HepG2 (cell line): ENCODE results near the gene FITM1. TPM values are rescaled to one million over a fixed set of nuclear protein-coding genes. Genes with fewer than 3 reads are reported as not detected.
A peak's percentile ranks its signal among the peaks of the same experiment; 100 is the strongest.

ENCODE experiments used
- ARHGAP35 ChIP-seq: sonication (generic); formaldehyde crosslinking; IDR thresholded peaks from 2 replicates; pipeline ENCODE4 v1.9.0; 2022; ENCODE audit warnings: mild to moderate bottlenecking, inconsistent platforms, moderate library complexity, missing genetic modification reagents, borderline replicate concordance
- ATF5 ChIP-seq: sonication (generic); formaldehyde crosslinking; IDR thresholded peaks from 2 replicates; pipeline ENCODE4 v1.4.0; 2020; ENCODE audit warnings: mild to moderate bottlenecking, low read depth, missing genetic modification reagents
- ATRX ChIP-seq: sonication (generic); formaldehyde crosslinking; IDR thresholded peaks from 2 replicates; pipeline ENCODE4 v1.4.0; 2020; ENCODE audit warnings: missing genetic modification reagents, borderline replicate concordance
- BCL3 ChIP-seq: sonication (generic); formaldehyde crosslinking; IDR thresholded peaks from 2 replicates; pipeline ENCODE4 v1.5.1; 2020; ENCODE audit warnings: mild to moderate bottlenecking, missing genetic modification reagents, moderate library complexity
- GATAD1 ChIP-seq: IDR thresholded peaks from 2 replicates; pipeline ENCODE4 v1.6.1; 2016; ENCODE audit warnings: missing genetic modification reagents, missing compliant biosample characterization
- HNF4A ChIP-seq: sonication (generic); formaldehyde crosslinking; IDR thresholded peaks from 2 replicates; pipeline ENCODE4 v1.4.0; 2020; ENCODE audit warnings: missing genetic modification reagents
- JDP2 ChIP-seq: sonication (generic); formaldehyde crosslinking; IDR thresholded peaks from 2 replicates; pipeline ENCODE4 v1.8.1; 2022; ENCODE audit warnings: missing genetic modification reagents, borderline replicate concordance
- JUN ChIP-seq: sonication (generic); formaldehyde crosslinking; IDR thresholded peaks from 2 replicates; pipeline ENCODE4 v1.4.0; 2020; ENCODE audit warnings: mild to moderate bottlenecking, missing genetic modification reagents
- KAT8 ChIP-seq: IDR thresholded peaks from 2 replicates; pipeline ENCODE4 v1.6.1; 2016; ENCODE audit warnings: missing genetic modification reagents, missing compliant biosample characterization
- KLF12 ChIP-seq: sonication (generic); formaldehyde crosslinking; IDR thresholded peaks from 2 replicates; pipeline ENCODE4 v1.4.0; 2020; ENCODE audit warnings: missing genetic modification reagents, borderline replicate concordance
- KLF13 ChIP-seq: sonication (generic); formaldehyde crosslinking; IDR thresholded peaks from 2 replicates; pipeline ENCODE4 v1.4.0; 2020; ENCODE audit warnings: mild to moderate bottlenecking, missing genetic modification reagents
- NCOA2 ChIP-seq: sonication (generic); formaldehyde crosslinking; IDR thresholded peaks from 2 replicates; pipeline ENCODE4 v1.8.0; 2022; ENCODE audit warnings: inconsistent platforms
- NFKB2 ChIP-seq: sonication (generic); formaldehyde crosslinking; IDR thresholded peaks from 2 replicates; pipeline ENCODE4 v1.4.0; 2020; ENCODE audit warnings: missing genetic modification reagents, borderline replicate concordance
- NR2F2 ChIP-seq: IDR thresholded peaks from 2 replicates; pipeline ENCODE4 v1.6.1; 2012; ENCODE audit warnings: low read depth, inconsistent platforms, borderline replicate concordance
- PHB2 ChIP-seq: fragments of 450-650 bp; IDR thresholded peaks from 2 replicates; pipeline ENCODE4 v1.6.1; 2018; ENCODE audit not compliant: partially characterized antibody
- PTBP1 ChIP-seq: fragments of 200-400 bp; formaldehyde crosslinking; IDR thresholded peaks from 2 replicates; pipeline ENCODE4 v1.6.1; 2018; ENCODE audit warnings: low read length, low read depth; ENCODE audit not compliant: poor library complexity, severe bottlenecking
- RAD51 ChIP-seq: fragments of 450-650 bp; IDR thresholded peaks from 2 replicates; pipeline ENCODE4 v1.6.1; 2016; ENCODE audit warnings: borderline replicate concordance
- SIN3A ChIP-seq: IDR thresholded peaks from 2 replicates; pipeline ENCODE4 v1.6.1; 2011; ENCODE audit warnings: low read depth, mild to moderate bottlenecking, control low read depth, low read length, borderline replicate concordance
- ZBTB1 ChIP-seq: sonication (generic); formaldehyde crosslinking; IDR thresholded peaks from 2 replicates; pipeline ENCODE4 v1.4.0; 2020; ENCODE audit warnings: missing genetic modification reagents, borderline replicate concordance
- ZBTB25 ChIP-seq: IDR thresholded peaks from 2 replicates; pipeline ENCODE4 v1.6.1; 2018; ENCODE audit warnings: missing genetic modification reagents
- ZNF282 ChIP-seq: fragments of 450-650 bp; IDR thresholded peaks from 2 replicates; pipeline ENCODE4 v1.6.1; 2018; ENCODE audit not compliant: partially characterized antibody
- ZNF577 ChIP-seq: sonication (generic); formaldehyde crosslinking; IDR thresholded peaks from 2 replicates; pipeline ENCODE4 v1.4.0; 2020; ENCODE audit warnings: mild to moderate bottlenecking, low read depth, missing genetic modification reagents, borderline replicate concordance
- ZNF607 ChIP-seq: sonication (generic); formaldehyde crosslinking; IDR thresholded peaks from 2 replicates; pipeline ENCODE4 v1.5.1; 2020; ENCODE audit warnings: missing genetic modification reagents, mild to moderate bottlenecking, borderline replicate concordance
- ZNF800 ChIP-seq: sonication (generic); formaldehyde crosslinking; IDR thresholded peaks from 2 replicates; pipeline ENCODE4 v1.4.0; 2020; ENCODE audit warnings: missing genetic modification reagents
- polyA plus RNA-seq, 8 experiments: library from polyadenylated mRNA; depleted of rRNA in 3 of 8; stranded (reverse) in 7 of 8; unstranded in 1 of 8; fragments of >200 nt; fragmentation: Illumina TruSeq in 4 of 8; extraction: Trizol in 4 of 8; gene quantifications; 2 replicates each; pipeline versions ENCODE4 v1.2.1 to v1.2.3, GENCODE V29; 2011 to 2016; ENCODE audit warnings: low read depth in 4 of 8, missing spikeins in 1 of 8, mixed read lengths in 1 of 8; ENCODE audit not compliant: insufficient read depth in 1 of 8
- total RNA-seq, 5 experiments: library from RNA; depleted of rRNA; stranded (reverse); fragments of >200 nt; fragmentation: Illumina TruSeq; extraction: Trizol; gene quantifications; 2 replicates each; pipeline ENCODE4 v1.2.3, GENCODE V29; 2016; ENCODE audit warnings: low read depth in 1 of 5
- TF ChIP-seq, protein P1 (sequence below): sonication (generic); formaldehyde crosslinking; IDR thresholded peaks from 2 replicates; pipeline ENCODE4 v1.4.0; 2020; ENCODE audit warnings: mild to moderate bottlenecking, missing genetic modification reagents

The FITM1 gene
- total and polyA plus RNA-seq, 2 of the 13 experiments (the other 11 are each of a cell fraction or from before 2014, with no cell fraction given), result 2.7 to 5.8 TPM

- TF ChIP-seq ZBTB25 (CRISPR knock-in tag), result peak; percentile 92
- peak; percentile 93 for TF ChIP-seq KAT8 (CRISPR knock-in tag)
- peak; percentile 39; the same call in 1 of the 2 replicates for TF ChIP-seq RAD51
- TF ChIP-seq JDP2, result no peak
- peak; percentile 93 for TF ChIP-seq ATF5 (CRISPR knock-in tag)
- TF ChIP-seq ZNF800 (CRISPR knock-in tag), result peak; percentile 92
- TF ChIP-seq, protein P1, sequence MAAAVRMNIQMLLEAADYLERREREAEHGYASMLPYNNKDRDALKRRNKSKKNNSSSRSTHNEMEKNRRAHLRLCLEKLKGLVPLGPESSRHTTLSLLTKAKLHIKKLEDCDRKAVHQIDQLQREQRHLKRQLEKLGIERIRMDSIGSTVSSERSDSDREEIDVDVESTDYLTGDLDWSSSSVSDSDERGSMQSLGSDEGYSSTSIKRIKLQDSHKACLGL (CRISPR knock-in tag), result peak; percentile 95
- no peak; the same call in 1 of the 2 replicates for TF ChIP-seq KLF12 (CRISPR knock-in tag)
- peak; percentile 97; the same call in 1 of the 2 replicates for TF ChIP-seq ZNF577 (CRISPR knock-in tag)
- no peak for TF ChIP-seq ZBTB1 (CRISPR knock-in tag)
- TF ChIP-seq NFKB2 (CRISPR knock-in tag), result peak; percentile 98
- TF ChIP-seq ZNF607 (CRISPR knock-in tag), result no peak
- TF ChIP-seq GATAD1, result peak; percentile 90
- peak; percentile 54 for TF ChIP-seq NCOA2 (CRISPR knock-in tag)
- peak; percentile 94 for TF ChIP-seq KLF13 (CRISPR knock-in tag)
- TF ChIP-seq NR2F2, result no peak
- no peak for TF ChIP-seq PHB2
- no peak for TF ChIP-seq ZNF282
- TF ChIP-seq ARHGAP35 (CRISPR knock-in tag), result no peak; the same call in 1 of the 2 replicates
- TF ChIP-seq HNF4A (CRISPR knock-in tag), result no peak; the same call in 1 of the 2 replicates
- TF ChIP-seq PTBP1, result no peak
- peak; percentile 91; the same call in 1 of the 2 replicates for TF ChIP-seq SIN3A
- TF ChIP-seq ATRX (CRISPR knock-in tag), result 0 out of 2 replicates have a peak, but pooled peaks have one; percentile 9
- TF ChIP-seq JUN (CRISPR knock-in tag), result peak; percentile 81
- TF ChIP-seq BCL3 (CRISPR knock-in tag), result peak; percentile 97
These were observed 10.8 kb downstream of the FITM1 start, which contains the start of gene EMC9 (continued) for GRCh38 chr14:24141097-24141880.
